Astrocyte (in vitro differentiated cells and primary cell): Measurements from ENCODE around the gene TMEM273. TPM values are rescaled to one million over a fixed set of nuclear protein-coding genes. Genes with fewer than 3 reads are reported as not detected.

Experiments used
- DNase-seq: peaks from one replicate; pipeline ENCODE4 v3.0.0-alpha.2; 2010; ENCODE audit warnings: low read depth
- FAIRE-seq: peaks from 2 replicates; lab custom pipeline; 2011; peaks lifted over from hg19 to GRCh38; lab: Jason Lieb, UNC
- H2AFZ ChIP-seq: 2 replicates; pipeline ENCODE4 v1.6.0; 2012; ENCODE audit warnings: low read depth, low read length, inconsistent platforms
- H3K27ac ChIP-seq: 2 replicates; pipeline ENCODE4 v1.5.1; 2011; ENCODE audit warnings: low read depth, low read length, inconsistent platforms
- H3K27me3 ChIP-seq: 2 replicates; pipeline ENCODE4 v1.6.0; 2011; ENCODE audit warnings: low read length, inconsistent platforms; ENCODE audit not compliant: insufficient read depth
- H3K36me3 ChIP-seq: 2 replicates; pipeline ENCODE4 v1.5.1; 2011; ENCODE audit warnings: low read length, inconsistent platforms; ENCODE audit not compliant: insufficient read depth
- H3K4me1 ChIP-seq: 2 replicates; pipeline ENCODE4 v1.5.1; 2011; ENCODE audit warnings: low read length, inconsistent platforms; ENCODE audit not compliant: insufficient read depth
- H3K4me2 ChIP-seq: 2 replicates; pipeline ENCODE4 v1.6.0; 2012; ENCODE audit warnings: low read length, inconsistent platforms
- H3K4me3 ChIP-seq: 2 replicates; pipeline ENCODE4 v1.5.1; 2011; ENCODE audit warnings: low read depth, mild to moderate bottlenecking, low read length, inconsistent platforms; ENCODE audit not compliant: insufficient read depth
- H3K79me2 ChIP-seq: 2 replicates; pipeline ENCODE4 v1.6.0; 2012; ENCODE audit warnings: mild to moderate bottlenecking, low read length, inconsistent platforms; ENCODE audit not compliant: insufficient read depth
- H3K9ac ChIP-seq: 2 replicates; pipeline ENCODE4 v1.6.0; 2012; ENCODE audit warnings: mild to moderate bottlenecking, low read length, inconsistent platforms
- H3K9me3 ChIP-seq: 2 replicates; pipeline ENCODE4 v1.5.1; 2012; ENCODE audit warnings: low read depth, mild to moderate bottlenecking, low read length, inconsistent platforms; ENCODE audit not compliant: insufficient read depth
- H4K20me1 ChIP-seq: 2 replicates; pipeline ENCODE4 v1.6.0; 2012; ENCODE audit warnings: low read length, inconsistent platforms; ENCODE audit not compliant: insufficient read depth
- H3K27ac Mint-ChIP-seq: one replicate; pipeline ENCODE4 v1.8.0; 2021; ENCODE audit warnings: mild to moderate bottlenecking, mixed read lengths; ENCODE audit not compliant: unreplicated experiment
- H3K27me3 Mint-ChIP-seq: one replicate; pipeline ENCODE4 v1.8.0; 2021; ENCODE audit warnings: low read depth, mixed read lengths; ENCODE audit not compliant: unreplicated experiment
- H3K36me3 Mint-ChIP-seq: one replicate; pipeline ENCODE4 v1.8.0; 2021; ENCODE audit warnings: low read depth, mixed read lengths; ENCODE audit not compliant: unreplicated experiment
- H3K4me1 Mint-ChIP-seq: one replicate; pipeline ENCODE4 v1.8.0; 2021; ENCODE audit warnings: low read depth, mixed read lengths; ENCODE audit not compliant: unreplicated experiment
- H3K4me3 Mint-ChIP-seq: one replicate; pipeline ENCODE4 v1.8.0; 2021; ENCODE audit warnings: mild to moderate bottlenecking, moderate library complexity, mixed read lengths; ENCODE audit not compliant: unreplicated experiment
- H3K9me3 Mint-ChIP-seq: one replicate; pipeline ENCODE4 v1.8.0; 2021; ENCODE audit warnings: mild to moderate bottlenecking, mixed read lengths; ENCODE audit not compliant: unreplicated experiment
- CTCF ChIP-seq: IDR thresholded peaks from 2 replicates; pipeline ENCODE4 v1.5.1; 2011; ENCODE audit warnings: low read depth, mild to moderate bottlenecking, inconsistent platforms, low read length, moderate library complexity; ENCODE audit not compliant: insufficient read depth
- EZH2 ChIP-seq: IDR thresholded peaks from 2 replicates; pipeline ENCODE4 v1.6.1; 2012; ENCODE audit warnings: mild to moderate bottlenecking, low read length, inconsistent platforms; ENCODE audit not compliant: insufficient read depth
- total RNA-seq: library from RNA; stranded (reverse); gene quantifications from 2 replicates; pipeline ENCODE4 v1.2.1, GENCODE V29; 2021

Gene TMEM273
- total RNA-seq, 1 donor from 2014 or later = not detected

GRCh38 chr10:49231086-49231820 lies 43.1 kb upstream of the TMEM273 start:
- Histone ChIP-seq H4K20me1 (no peaks in the 10 kb centered on the region), H3K27ac (no peak overlapping the region), H2AFZ (no peak overlapping the region), H3K36me3 (no peaks in the 10 kb centered on the region), H3K79me2 (no peaks in the 10 kb centered on the region), H3K9ac (no peak overlapping the region), H3K27me3 (no peaks in the 10 kb centered on the region), H3K4me1 (no peaks in the 10 kb centered on the region), H3K4me3 (no peak overlapping the region), H3K9me3 (peaks cover 5% of the 10 kb centered on the region), H3K4me2 (no peak overlapping the region)
- H3K36me3 Mint-ChIP-seq = no peaks in the 10 kb centered on the region
- peaks cover 3% of the 10 kb centered on the region for H3K27me3 Mint-ChIP-seq
- FAIRE-seq (no peak), DNase-seq (no peak)
- no peak for TF ChIP-seq CTCF
- no peak for TF ChIP-seq EZH2
- H3K4me1 Mint-ChIP-seq = no peaks in the 10 kb centered on the region
- no peak overlapping the region for H3K4me3 Mint-ChIP-seq
- H3K27ac Mint-ChIP-seq = no peak overlapping the region
- H3K9me3 Mint-ChIP-seq = peaks cover 2% of the 10 kb centered on the region

- DNase-seq = no peak
- Mint-ChIP-seq H3K27me3 (peaks cover 11% of the 10 kb centered on the region), H3K27ac (no peak overlapping the region), H3K4me1 (no peaks in the 10 kb centered on the region), H3K9me3 (peaks cover 5% of the 10 kb centered on the region), H3K36me3 (no peaks in the 10 kb centered on the region), H3K4me3 (no peak overlapping the region)
- H3K4me3 ChIP-seq = no peak overlapping the region
- no peaks in the 10 kb centered on the region for H4K20me1 ChIP-seq
- H3K79me2 ChIP-seq = no peaks in the 10 kb centered on the region
- no peak overlapping the region for H3K27ac ChIP-seq
- no peak overlapping the region for H2AFZ ChIP-seq
- H3K9ac ChIP-seq = no peak overlapping the region
- TF ChIP-seq CTCF = no peak
- TF ChIP-seq EZH2 = no peak
- H3K9me3 ChIP-seq = peaks cover 5% of the 10 kb centered on the region
- no peaks in the 10 kb centered on the region for H3K4me1 ChIP-seq
- no peaks in the 10 kb centered on the region for H3K27me3 ChIP-seq
- no peaks in the 10 kb centered on the region for H3K36me3 ChIP-seq
- H3K4me2 ChIP-seq = no peak overlapping the region
- FAIRE-seq = no peak
Measured at GRCh38 chr10:49230004-49230403, 41.8 kb upstream of the TMEM273 start.

GRCh38 chr10:49228677-49229076 lies 40.5 kb upstream of the TMEM273 start:
- H3K9me3 ChIP-seq = peaks cover 5% of the 10 kb centered on the region
- Mint-ChIP-seq H3K27ac (no peak overlapping the region), H3K27me3 (peaks cover 11% of the 10 kb centered on the region), H3K4me3 (no peak overlapping the region), H3K4me1 (no peaks in the 10 kb centered on the region), H3K9me3 (peaks cover 5% of the 10 kb centered on the region), H3K36me3 (no peaks in the 10 kb centered on the region)
- H3K36me3 ChIP-seq = no peaks in the 10 kb centered on the region
- no peak for TF ChIP-seq EZH2
- no peak for TF ChIP-seq CTCF
- H3K4me1 ChIP-seq = no peaks in the 10 kb centered on the region
- H3K27ac ChIP-seq = no peak overlapping the region
- H3K27me3 ChIP-seq = no peaks in the 10 kb centered on the region
- H3K9ac ChIP-seq = no peak overlapping the region
- no peak for FAIRE-seq
- no peaks in the 10 kb centered on the region for H4K20me1 ChIP-seq
- H3K4me3 ChIP-seq = no peak overlapping the region
- no peak overlapping the region for H3K4me2 ChIP-seq
- H3K79me2 ChIP-seq = no peaks in the 10 kb centered on the region
- no peak overlapping the region for H2AFZ ChIP-seq
- DNase-seq = no peak
